Stimulated activated CD8-positive, alpha-beta memory T cell treated with anti-CD3 and anti-CD28 coated beads, Interleukin-4, amount 100 ng/mL, for 48 hours (primary cell): ENCODE data around the gene NPAS1.

ENCODE experiments used
- DNase-seq: peaks from one replicate; pipeline ENCODE4 v3.0.0-alpha.2; 2020

Gene NPAS1, protein sequence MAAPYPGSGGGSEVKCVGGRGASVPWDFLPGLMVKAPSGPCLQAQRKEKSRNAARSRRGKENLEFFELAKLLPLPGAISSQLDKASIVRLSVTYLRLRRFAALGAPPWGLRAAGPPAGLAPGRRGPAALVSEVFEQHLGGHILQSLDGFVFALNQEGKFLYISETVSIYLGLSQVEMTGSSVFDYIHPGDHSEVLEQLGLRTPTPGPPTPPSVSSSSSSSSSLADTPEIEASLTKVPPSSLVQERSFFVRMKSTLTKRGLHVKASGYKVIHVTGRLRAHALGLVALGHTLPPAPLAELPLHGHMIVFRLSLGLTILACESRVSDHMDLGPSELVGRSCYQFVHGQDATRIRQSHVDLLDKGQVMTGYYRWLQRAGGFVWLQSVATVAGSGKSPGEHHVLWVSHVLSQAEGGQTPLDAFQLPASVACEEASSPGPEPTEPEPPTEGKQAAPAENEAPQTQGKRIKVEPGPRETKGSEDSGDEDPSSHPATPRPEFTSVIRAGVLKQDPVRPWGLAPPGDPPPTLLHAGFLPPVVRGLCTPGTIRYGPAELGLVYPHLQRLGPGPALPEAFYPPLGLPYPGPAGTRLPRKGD

DNA sequence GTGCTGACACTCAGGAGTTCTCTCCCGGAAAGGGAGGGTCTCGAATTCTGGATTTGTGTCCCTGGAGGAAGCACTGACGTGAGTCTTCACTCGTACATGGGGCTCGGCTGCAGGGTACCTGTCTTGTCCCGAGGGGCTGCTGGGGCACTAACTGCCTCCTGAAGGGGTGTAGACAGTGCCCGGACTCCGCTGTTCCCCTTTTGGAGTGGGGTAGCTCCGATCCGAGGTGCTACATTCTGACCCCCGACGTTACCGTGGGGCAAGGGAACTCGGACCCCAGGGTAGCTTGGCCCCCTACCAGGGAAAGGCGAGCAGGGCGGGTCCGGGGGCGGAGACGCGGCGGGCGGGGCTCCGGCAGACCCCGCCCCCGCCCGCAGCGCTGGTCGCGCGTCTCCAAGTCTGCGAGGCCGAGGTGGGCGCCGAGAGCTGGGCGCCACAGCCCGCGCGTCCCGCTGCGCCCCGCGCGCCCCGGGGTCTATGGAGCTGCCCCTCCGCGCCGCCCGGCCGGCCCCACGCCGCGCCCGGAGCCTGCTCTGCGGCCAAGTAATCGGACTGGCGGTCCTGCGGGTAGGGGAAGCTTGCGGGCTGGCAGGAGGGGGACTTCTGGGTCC is at the start of gene NPAS1:
Gene NPAS1 (plus strand): TSS at position 407 of the 611 bp plus-strand sequence. CDS start 1,211 bp downstream, outside the sequence.
- DNase-seq = peak; percentile 35

DNA sequence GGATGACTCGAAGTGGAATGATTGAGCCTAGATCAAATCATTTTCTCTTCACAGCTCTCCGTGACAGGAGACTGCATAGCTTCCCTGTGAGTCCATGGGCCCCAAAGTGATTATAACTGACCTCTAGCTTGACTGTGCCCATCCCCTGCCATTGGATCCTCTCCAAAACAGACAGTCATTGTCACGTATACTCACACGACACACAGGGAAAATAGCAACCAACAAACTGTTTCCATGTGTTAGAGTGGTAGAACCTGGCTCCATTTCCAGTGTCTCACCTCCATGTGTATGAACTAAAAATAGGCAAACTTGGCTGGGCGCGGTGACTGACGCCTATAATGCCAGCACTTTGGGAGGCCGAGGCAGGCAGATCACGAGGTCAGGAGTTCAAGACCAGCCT is 48.8 kb upstream of the NPAS1 start:
- DNase-seq = no peak

DNA sequence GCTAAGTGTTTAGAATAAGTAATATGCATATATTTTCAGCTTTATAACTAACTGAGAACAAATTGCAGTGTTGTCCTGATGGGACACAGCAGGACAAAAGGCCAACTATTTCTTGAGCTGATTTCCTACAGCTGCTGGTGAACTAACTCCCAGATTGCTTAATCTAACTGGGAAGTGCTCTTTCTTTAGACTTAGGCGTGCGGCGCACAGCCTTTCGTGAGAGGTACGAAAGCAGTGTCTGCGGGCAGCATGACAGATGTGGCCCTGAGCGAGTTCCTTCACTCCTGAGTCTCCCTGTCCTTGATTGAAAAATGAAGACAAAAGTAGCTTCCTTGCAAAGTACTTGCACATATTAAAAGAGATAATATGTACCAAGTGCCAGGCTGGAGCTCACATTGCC is 47.3 kb upstream of the NPAS1 start:
- DNase-seq = no peak

DNA sequence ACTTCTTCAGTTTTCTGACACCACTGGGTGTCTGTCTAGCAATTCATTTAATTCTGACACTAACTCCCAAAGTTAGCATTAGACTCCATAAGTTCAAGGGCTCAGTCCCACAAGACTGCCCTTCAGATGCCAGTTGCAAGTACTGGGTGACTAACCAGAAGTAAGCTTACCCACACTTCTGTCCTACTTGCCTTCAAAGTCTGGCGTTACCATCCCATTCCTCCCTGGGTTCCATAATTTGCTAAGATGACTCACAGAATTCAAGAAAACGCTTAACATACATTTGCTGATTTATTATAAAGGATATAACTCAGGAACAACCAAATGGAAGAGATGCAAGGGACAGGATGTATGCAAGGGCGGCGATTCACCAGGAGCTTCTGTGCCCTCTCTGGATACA is 45.5 kb upstream of the NPAS1 start:
- DNase-seq = no peak

DNA sequence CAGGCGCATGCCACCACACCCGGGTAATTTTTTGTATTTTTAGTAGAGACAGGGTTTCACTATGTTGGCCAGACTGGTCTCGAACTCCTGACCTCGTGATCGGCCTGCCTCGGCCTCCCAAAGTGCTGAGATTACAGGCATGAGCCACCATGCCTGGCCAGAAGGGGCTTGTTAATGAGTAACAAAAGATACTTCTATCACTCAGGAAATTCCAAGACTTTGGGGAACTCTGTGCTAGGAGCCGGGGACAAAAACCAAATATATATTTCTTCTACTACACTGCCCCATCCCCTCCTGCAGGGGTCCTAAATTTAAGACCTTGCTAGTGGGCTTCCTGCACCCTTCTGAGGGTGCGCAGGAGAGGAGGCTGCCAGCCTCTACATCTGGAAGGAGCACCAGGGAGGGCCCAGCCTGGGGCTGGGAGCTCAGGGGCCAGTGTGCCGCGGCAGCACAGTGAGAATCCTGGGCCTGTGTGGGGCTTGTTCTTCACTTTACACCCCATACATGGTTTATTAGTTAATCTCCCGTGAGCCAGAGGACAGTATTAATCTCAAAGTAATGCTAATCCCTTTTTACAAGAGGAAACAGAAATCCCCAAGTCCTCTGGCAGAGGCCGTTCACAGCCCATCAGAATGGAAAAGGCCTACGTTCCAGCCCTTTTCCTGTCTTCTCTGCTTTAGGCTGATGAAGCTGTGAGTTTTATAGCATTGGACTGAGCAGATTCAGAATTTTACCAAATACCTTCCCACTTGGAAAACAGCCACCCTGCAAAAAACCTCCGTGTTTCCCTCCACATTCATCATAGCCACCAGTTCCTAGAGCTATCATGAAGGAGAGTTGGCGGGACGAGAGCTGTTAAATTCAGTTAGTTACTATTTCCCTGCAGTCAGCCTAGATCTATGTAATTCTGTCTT is 44.4 kb upstream of the NPAS1 start:
- no peak for DNase-seq

DNA sequence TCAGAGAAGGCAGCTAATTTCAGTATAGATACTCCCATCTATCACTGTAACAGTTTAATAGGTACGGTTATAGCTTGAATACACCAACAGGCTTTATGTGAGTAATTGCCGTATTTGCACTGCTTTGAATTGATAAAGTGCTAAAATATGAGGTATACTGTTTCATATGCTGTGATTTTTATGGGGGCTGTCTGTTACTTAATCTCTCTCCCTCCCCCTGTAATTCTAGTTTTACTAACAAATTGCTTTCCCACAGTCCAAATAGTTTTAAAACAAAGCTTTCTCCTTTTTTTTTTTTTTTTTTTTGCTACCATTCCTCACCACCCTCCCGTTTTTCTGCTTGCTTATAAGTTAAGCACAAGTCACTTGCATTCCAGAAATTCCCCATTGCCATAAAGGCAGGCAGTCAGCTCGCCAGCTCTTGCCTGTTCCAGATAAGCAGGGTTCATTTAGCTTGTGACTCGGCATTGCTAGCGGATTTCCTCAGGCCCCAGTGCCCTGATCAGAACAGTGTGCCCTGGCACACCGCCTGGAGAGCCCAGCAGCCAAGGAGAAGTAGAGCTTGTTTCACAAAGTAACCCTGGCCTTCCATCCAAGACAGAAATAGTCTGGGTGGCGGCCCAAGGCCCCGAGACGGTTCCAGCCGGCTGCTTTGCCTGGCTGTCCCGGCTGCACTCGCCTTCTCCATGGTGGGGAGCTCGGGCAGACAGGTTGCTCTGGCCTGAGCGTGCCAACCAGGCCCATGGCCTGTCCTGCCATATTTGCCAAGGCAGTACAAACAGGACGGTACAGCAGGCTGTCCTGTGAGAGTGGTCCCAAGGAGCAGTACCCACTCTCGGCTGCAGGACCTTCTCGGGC is 43.5 kb upstream of the NPAS1 start:
- DNase-seq = no peak

DNA sequence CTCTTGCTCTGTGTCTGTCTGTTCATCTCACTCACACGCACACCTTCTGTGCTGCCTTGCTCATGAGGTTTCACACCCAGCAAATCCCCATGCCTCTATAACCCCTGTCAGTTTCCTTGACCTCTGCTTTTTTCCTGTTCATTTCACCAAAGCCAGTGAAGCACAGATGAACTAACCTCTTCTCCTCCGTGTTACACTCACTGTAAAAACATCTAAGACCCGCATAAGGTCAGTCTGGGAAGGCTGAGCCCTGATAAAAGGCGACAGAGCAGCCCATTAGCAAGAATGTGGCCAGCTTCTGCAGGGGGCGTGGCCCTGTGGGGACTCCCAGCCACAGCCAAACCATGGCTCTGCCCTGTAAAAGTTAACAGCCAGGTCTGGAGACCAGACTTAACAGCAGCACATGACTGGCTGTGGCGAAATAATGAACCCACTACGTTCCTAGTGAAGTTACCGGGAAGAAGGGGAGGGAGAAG is 42.8 kb upstream of the NPAS1 start:
- no peak for DNase-seq

DNA sequence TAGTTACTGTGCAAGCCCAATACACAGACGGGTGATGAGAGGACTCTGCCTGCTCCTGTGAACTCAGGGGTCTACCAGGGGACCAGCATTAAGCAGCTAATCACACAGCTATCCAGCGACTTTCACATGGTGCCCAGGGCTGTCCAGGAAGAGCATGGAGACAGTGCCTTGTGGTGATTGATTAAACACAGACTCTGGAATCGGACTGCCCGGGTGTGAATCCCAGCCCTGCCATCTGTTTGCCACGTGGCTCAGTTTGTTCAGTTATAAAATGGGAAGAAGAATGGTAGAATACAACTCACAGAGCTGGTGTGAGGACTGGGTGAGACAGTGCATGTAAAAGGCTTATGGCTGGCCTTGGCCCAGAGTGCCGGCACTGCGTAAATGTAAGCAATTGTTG is 42.1 kb upstream of the NPAS1 start:
- no peak for DNase-seq

DNA sequence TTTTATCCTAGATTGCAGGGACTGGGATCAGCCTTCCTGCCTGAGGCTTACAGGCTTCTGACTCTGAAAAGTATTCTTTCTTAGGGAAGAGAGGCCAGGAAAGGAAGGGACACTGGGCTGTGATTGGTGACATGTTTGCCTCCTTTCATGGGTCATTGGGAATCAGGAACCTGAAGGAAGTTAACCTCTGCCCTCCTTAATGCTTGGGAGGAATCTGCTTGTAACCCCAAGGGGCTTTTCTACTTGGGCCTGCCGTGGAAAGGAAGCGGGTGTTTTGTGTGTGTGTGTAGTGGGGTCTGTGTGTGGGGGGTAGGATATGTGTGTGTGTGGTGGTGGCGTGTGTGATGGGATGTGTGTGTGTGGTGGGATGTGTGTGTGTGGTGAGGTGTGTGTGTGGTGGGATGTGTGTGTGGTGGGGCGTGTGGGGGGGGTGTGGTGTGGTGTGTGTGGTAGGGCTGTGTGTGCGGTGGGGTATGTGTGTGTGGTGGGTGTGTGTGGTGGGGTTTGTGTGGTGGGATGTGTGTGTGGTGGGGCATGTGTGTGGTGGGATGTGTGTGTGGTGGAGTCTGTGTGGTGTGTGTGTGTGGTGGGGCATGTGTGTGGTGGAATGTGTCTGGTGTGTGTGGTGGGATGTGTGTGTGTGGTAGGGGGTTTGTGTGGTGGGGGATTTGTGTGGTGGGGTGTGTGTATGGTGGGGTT is 41.3 kb upstream of the NPAS1 start:
- DNase-seq = no peak

DNA sequence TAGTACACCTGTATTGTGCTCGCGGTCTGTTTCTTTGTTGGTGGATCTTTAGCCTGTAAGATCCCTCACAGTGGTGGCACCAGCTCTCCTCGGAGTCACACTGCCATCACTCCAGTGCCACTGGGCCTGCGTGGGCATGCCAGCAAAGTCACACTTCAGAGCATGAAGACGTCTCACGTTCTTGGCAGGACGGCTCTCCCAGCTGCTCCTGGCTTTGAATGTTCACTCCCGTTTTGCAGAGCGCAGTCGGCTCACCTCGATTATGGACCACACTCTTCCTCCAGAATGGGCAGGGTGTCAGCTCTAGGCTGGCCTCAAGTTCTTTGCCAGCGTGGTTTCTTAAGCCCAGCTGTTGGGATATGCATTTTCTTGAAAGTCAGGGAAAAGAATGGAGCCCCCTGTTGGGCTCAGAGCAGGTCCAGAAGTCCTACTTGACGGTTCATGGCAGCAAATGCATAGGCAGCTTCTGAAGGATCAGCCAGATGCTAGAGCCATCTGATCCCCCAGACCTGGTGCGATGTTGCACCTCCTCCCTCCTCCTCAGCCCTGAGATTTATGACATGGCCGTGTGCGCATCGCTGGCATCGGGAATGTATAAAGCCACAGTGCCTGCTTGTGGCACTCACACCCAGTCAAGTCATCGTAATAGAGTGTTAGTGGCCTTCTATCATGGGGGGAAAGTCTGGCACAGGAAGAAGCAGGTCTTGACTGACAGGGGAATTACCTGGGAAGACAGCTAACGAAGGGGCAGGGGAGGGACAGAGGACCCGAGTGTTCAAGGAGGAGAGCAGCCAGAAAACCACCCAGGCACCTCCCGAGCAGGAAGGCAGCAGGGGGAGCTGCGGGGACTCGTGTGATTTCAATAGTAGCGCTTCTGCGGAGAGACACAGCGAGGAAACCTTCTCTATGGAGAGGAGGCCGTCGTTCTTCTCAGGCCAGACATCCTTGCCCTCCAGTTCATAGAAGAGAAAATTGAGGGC is 40.2 kb upstream of the NPAS1 start:
- no peak for DNase-seq

DNA sequence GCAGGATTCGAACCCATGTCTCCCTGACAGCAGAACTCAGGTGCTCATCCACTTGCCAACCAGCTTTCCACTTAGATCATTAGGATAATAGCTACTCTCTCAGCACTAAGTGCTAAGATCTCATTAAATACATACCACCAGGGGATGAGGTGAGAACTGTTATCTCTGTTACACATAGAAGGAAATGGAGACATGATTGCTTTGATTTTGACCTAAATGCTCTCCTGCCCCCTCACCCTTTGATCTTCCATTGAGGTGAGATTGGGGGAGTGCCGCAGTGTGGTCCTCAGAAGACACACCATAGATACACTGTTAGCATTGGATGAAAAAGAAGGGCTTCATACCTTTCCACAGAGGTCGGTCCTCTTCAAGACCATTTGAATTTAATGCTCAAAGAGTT is 38.9 kb upstream of the NPAS1 start:
- no peak for DNase-seq

DNA sequence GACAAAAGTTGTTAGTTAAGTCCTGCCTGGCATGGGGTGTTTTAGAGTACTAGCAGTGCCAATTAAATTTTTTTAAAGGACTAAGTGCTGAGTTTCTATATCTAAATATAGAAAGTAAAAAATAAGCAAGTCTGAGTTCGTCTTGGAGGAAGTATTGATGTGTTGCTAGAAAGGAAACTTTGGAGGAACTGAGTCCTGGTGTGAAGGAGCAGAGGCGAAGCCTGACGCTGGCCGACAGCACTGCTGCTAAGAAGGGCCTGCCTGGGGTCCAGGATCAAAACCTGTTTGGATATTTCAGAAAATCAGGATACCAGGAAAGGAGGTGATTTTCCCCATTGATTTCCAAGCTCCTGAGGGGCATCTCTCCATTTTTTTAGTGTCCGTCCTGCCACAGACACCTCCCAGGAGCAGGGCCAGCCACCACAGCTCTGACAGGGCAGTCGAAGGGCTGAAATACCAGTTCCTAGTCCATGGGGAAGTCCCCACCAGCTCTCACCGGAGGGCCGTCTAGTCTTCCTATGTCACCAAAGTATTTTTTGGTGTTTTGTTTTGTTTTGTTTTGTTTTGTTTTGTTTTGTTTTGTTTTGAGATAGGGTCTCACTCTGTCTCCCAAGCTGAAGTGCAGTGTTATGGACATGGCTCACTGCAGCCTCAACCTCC is 38.2 kb upstream of the NPAS1 start:
- no peak for DNase-seq

DNA sequence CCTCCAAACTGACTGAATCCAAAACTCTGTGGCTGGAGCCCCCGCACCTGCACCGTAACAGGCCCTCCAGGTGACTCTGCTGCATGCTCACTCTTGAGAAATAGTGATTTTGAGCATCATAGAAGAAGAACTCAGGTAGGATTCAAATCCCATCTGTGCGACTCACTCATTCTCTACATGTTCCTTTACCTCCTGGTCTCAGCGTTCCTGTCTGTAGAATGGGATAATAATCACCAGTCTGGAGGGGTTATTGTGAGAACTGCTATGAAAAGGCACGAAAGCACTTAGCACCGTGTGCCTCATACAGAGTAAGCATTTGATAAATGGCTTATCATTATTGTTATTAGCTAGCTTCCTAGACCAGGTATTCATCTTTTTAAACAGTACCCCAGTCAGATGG is 36.5 kb upstream of the NPAS1 start:
- DNase-seq = no peak

DNA sequence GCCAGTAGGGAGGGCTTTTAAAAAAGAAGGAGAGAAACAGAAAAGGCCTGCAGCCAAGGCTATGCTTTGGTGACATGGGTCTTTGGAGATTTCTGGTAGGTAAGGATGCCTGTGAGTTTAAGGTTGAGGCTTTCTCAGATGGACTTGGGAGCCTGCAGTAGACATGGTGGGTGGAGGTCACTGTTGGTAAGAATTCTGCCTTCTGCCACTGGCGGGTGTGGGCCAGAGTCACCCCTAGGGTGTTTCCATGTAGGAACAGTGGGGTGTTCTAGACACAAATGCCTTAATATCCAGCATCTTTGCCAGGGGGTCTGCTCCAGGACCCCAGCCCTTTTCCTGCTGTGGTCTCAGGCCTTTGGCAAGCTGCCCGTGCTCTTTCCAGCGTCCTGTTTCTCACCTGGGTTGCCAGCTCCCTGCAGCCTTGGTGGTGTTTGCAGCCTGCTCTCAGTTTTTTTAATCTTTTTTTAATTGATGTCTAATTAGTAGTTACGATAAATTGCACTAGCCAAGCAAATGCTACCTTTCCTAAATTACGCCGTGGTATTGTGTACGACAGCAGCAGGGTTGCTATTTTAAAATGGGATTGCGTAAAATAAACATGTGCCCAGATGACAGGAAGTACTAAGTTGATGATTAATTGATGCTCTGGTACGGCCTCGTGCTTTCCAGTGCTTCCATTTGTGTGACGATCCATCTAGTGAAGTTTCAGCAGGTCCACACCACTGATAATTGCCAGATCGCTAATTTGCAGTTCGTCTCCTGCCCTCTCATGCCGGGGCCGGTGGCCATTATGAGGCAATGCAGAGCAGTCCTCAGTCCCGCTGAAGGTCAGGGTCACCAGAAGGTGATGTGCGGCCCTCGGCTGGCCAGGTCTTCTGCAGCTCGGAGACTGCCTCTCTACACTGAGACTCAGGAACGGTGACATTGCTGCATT is 35.3 kb upstream of the NPAS1 start:
- DNase-seq = no peak

DNA sequence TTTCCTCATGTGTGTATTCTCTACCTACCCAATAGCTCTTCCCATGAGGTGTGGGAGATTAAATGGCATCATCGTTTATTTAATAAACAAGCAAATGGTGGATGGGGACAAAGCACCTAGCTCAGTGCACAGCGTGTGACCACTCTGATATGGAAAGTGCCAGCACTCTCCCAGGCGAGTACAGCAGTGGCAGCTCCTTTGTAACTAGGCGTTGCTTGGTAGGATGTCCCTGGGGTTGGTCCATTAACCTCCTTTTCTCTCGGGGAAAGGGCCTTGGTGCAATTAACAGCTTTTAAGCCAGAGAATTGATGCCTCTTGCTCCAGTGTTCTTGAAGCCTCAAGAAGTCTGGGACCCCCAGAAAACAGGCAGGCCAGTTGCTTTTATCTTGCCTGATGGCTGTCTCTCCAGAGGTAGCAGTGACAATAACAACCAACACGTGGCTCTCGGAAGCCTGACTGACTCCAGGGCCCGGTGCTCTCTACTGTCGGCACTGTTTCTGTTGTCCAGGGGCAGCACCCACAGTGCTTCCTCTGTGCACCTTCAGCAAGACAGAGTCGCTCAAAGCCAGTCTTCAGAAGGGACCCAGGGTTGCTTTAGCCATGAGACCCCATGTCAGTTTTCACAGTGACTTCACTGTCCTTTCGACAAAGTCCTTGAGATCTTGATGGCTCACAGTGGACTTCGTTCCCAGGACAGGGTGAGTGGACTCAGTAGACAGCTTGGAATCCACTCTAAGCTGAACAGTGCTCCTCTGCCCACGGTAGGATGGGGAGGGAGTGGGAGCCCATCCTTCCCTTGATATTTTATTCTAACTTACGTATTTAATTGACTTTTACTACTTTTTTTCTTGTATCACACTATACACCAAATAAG is 33.9 kb upstream of the NPAS1 start:
- no peak for DNase-seq

DNA sequence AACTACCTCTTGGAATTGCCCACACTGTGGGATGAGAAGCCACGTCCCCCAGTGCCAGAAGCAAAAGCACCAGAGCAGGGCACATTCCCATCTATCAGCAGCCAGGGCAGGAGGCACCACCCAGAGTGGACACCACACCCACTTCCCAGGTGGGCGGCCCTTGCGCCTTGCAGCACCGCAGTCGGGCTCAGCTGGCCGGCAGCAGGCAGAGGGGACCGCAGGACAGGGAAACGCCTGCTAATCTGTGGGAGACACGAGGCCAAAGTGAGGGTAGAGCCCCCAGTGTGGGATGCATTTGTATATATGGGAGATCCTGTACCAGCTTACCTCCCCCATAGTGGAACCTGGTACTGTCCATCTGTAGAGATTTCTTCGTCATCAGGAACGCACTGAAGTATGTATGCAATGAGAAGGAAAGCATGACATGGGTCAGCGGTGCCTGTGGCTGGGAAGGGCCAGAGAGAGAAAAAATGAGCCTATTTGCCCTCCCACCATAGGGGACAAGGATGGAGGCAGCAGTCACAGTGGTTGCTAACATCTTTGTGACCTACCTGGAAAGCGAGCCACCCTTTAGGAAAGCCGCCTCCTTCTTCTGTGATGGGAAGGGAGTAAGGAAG is 30.9 kb upstream of the NPAS1 start:
- no peak for DNase-seq
